ENCODE measurements around the gene ELOB.

ELOB gene

GRCh38 chr16:2786061-2786825, 9.2 kb upstream of the ELOB start (continued):
- TF ChIP-seq PATZ1 (tag by site-specific recombination; IDR thresholded peaks at IDR 0.05), result peak; percentile 62; the same call in 1 of the 2 replicates
- TF ChIP-seq ZNF600 (tag by site-specific recombination; IDR thresholded peaks at IDR 0.05), result peak; percentile 48; the same call in 1 of the 2 replicates
- TF ChIP-seq ZBTB11 (tag by site-specific recombination; conservative IDR thresholded peaks at IDR 0.05; ENCODE audit: low read depth), result no peak
- TF ChIP-seq KLF1 (tag by site-specific recombination; IDR thresholded peaks at IDR 0.05), result 0 out of 2 replicates have a peak, but pooled peaks have one; percentile 11
- TF ChIP-seq SETDB1 (IDR thresholded peaks at IDR 0.05; ENCODE audit: insufficient read length, low read length), result no peak

- Histone ChIP-seq H3K27ac (ENCODE audit: extremely low read depth, low read depth, low read length) (no peak overlapping the region), H3K4me3 (ENCODE audit: low read depth, low read length) (no peak overlapping the region), H3K9me3 (ENCODE audit: control insufficient read depth, insufficient read depth, low read depth, low read length) (no peaks in the 10 kb centered on the region), H3K4me1 (ENCODE audit: control insufficient read depth, insufficient read depth, low read length) (no peaks in the 10 kb centered on the region), H3K36me3 (ENCODE audit: control insufficient read depth in 2 of 2, insufficient read depth in 1 of 2, low read length in 2 of 2) (no peaks in the 10 kb centered on the region)
- POLR2A ChIA-PET, result interaction anchor here (0.6 kb wide), 1 partner anchor 975 kb away, joined by 4 read pairs; no protein-coding TSS in a partner anchor
- no peak for TF ChIP-seq MYNN (tag by site-specific recombination; IDR thresholded peaks at IDR 0.05; ENCODE audit: borderline replicate concordance)
- peak; percentile 38 for TF ChIP-seq CTCF (tag by site-specific recombination; IDR thresholded peaks at IDR 0.05)
- CTCF ChIA-PET, result interaction anchor here (0.7 to 1.1 kb wide), 2 partner anchors 87 to 274 kb away, joined by 3 to 4 read pairs; no protein-coding TSS in a partner anchor
These were observed 8.3 kb upstream of the ELOB start for GRCh38 chr16:2785101-2785991.

GRCh38 chr16:2784358-2785100, 7.4 kb upstream of the ELOB start:
- TF ChIP-seq PATZ1 (tag by site-specific recombination; IDR thresholded peaks at IDR 0.05), result 0 out of 2 replicates have a peak, but pooled peaks have one; percentile 11
- 0 out of 2 replicates have a peak, but pooled peaks have one; percentile 30 for TF ChIP-seq HIC1 (tag by site-specific recombination; IDR thresholded peaks at IDR 0.05)
- no peak for TF ChIP-seq ZNF184 (tag by site-specific recombination; IDR thresholded peaks at IDR 0.05)
- peak; percentile 33; the same call in 1 of the 2 replicates for TF ChIP-seq GLIS1 (tag by site-specific recombination; IDR thresholded peaks at IDR 0.05)
- no peaks in the 10 kb centered on the region for H3K4me1 ChIP-seq (ENCODE audit: control insufficient read depth, insufficient read depth, low read length)
- H3K4me3 ChIP-seq (ENCODE audit: low read depth, low read length), result no peak overlapping the region
- no peaks in the 10 kb centered on the region for H3K9me3 ChIP-seq (ENCODE audit: control insufficient read depth, insufficient read depth, low read depth, low read length)
- H3K27ac ChIP-seq (ENCODE audit: extremely low read depth, low read depth, low read length), result no peak overlapping the region
- ChIA-PET POLR2A (interaction anchor here (0.6 kb wide), 1 partner anchor 976 kb away, joined by 4 read pairs; no protein-coding TSS in a partner anchor), CTCF (interaction anchor here (1.1 kb wide), 1 partner anchor 88 kb away, joined by 4 read pairs; no protein-coding TSS in a partner anchor)
- no peaks in the 10 kb centered on the region for H3K36me3 ChIP-seq (ENCODE audit: control insufficient read depth in 2 of 2, insufficient read depth in 1 of 2, low read length in 2 of 2)
